Activated B cell treated with CpG ODN at 0.5 μM for 24 hours (primary cell): ENCODE results near the gene PCDHGC3. TPM values are rescaled to one million over a fixed set of nuclear protein-coding genes. Genes with fewer than 3 reads are reported as not detected.

Experiments
- ATAC-seq: fragments of 200-7000 bp; cut with Tn5 transposase; one replicate; pipeline ENCODE4 v1.10.0; 2021; ENCODE audit warnings: low read depth, mild to moderate bottlenecking, moderate library complexity
- CTCF ChIA-PET: fragments of 350-600 bp; sonication (Branson Sonifier 250); formaldehyde crosslinking; loops from one replicate; lab custom pipeline; 2021; ENCODE audit warnings: antibody characterized with exemption; lab: Charles Lee
- POLR2A ChIA-PET: fragments of 350-600 bp; sonication (Branson Sonifier 250); formaldehyde crosslinking; loops from one replicate; lab custom pipeline; 2021; ENCODE audit warnings: antibody characterized with exemption; lab: Charles Lee
- DNase-seq: peaks from one replicate; pipeline ENCODE4 v3.0.0; 2022
- H3K27ac Mint-ChIP-seq: one replicate; pipeline ENCODE4 v1.8.0; 2020; ENCODE audit warnings: mixed read lengths
- H3K27me3 Mint-ChIP-seq: one replicate; pipeline ENCODE4 v1.8.0; 2021; ENCODE audit warnings: mixed read lengths
- H3K36me3 Mint-ChIP-seq: one replicate; pipeline ENCODE4 v1.8.0; 2021; ENCODE audit warnings: low read depth, mixed read lengths
- H3K4me1 Mint-ChIP-seq: one replicate; pipeline ENCODE4 v1.8.0; 2021; ENCODE audit warnings: mixed read lengths
- H3K4me3 Mint-ChIP-seq: one replicate; pipeline ENCODE4 v1.8.0; 2020; ENCODE audit warnings: mild to moderate bottlenecking, mixed read lengths
- H3K9me3 Mint-ChIP-seq: one replicate; pipeline ENCODE4 v1.8.0; 2020; ENCODE audit warnings: mixed read lengths
- intact Hi-C: fragments of 100-400 bp; cut with micrococcal nuclease; formaldehyde crosslinking; loops from one replicate; pipeline ENCODE4 v1.15.1; 2024
- total RNA-seq: library from RNA; stranded (reverse); gene quantifications from 2 replicates; pipeline ENCODE4 v1.2.3, GENCODE V29; 2022
- TF ChIP-seq, protein P1 (sequence below): fragments of 200-600 bp; IDR thresholded peaks from one replicate; pipeline ENCODE4 v1.8.0; 2022; ENCODE audit warnings: antibody characterized with exemption, mild to moderate bottlenecking

Gene PCDHGC3
- total RNA-seq, 1 donor from 2014 or later, result 3.3 TPM

DNA sequence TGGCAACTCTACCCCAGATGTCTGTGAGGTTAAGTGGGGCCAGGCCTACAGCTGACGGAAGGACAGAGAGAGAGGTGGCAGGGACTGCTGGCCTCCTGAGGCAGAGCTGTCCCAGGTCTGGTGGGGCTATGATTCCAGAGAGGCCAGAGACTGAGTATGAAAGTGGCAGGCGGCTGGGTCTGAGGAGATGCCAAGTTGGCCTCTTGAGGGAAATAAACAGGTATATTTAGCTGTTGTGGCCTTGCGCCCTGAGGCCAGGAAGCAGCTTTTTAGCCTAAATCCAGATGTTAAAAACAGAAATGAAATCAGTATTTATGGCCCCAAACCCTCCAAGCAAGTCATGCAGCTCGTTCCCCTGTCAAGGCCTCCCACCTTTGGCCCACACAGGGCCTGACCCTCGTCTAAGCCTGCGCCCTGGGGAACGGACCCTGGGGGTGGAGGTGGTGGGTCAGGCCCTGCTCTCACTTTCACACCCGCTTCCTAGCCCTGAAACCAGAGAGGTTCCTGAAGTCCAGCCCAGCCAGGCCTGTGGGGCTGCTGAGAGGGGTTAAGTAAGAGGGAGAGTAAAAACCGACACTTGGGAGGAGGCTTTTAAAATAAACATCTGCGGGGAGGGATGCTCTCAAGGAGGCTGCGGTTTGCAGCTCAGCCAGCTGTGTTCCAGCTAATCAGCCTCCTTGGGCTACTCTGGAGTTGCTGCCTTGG lies 31.8 kb downstream of the PCDHGC3 start:
- intact Hi-C loops, result loop anchor here (1.0 kb wide), 1 partner anchor 15 kb away; no protein-coding TSS in a partner anchor
- H3K27me3 Mint-ChIP-seq, result no peaks in the 10 kb centered on the region
- peak overlapping the region; percentile 63 for H3K27ac Mint-ChIP-seq
- TF ChIP-seq, protein P1, sequence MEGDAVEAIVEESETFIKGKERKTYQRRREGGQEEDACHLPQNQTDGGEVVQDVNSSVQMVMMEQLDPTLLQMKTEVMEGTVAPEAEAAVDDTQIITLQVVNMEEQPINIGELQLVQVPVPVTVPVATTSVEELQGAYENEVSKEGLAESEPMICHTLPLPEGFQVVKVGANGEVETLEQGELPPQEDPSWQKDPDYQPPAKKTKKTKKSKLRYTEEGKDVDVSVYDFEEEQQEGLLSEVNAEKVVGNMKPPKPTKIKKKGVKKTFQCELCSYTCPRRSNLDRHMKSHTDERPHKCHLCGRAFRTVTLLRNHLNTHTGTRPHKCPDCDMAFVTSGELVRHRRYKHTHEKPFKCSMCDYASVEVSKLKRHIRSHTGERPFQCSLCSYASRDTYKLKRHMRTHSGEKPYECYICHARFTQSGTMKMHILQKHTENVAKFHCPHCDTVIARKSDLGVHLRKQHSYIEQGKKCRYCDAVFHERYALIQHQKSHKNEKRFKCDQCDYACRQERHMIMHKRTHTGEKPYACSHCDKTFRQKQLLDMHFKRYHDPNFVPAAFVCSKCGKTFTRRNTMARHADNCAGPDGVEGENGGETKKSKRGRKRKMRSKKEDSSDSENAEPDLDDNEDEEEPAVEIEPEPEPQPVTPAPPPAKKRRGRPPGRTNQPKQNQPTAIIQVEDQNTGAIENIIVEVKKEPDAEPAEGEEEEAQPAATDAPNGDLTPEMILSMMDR, result no peak
- H3K9me3 Mint-ChIP-seq, result no peaks in the 10 kb centered on the region
- no peaks in the 10 kb centered on the region for H3K36me3 Mint-ChIP-seq
- peaks cover 64% of the 10 kb centered on the region for H3K4me1 Mint-ChIP-seq
- peak overlapping the region; percentile 32 for H3K4me3 Mint-ChIP-seq
- ChIA-PET CTCF (interaction anchor here (0.9 kb wide), 1 partner anchor 94 kb away, joined by 4 read pairs; the partner anchor contains the start of gene PCDHGA10), POLR2A (interaction anchor here (1.1 to 1.4 kb wide), 2 partner anchors 14 to 17 kb away, joined by 3 read pairs; no protein-coding TSS in a partner anchor)
- DNase-seq, result no peak
- ATAC-seq, result no peak

DNA sequence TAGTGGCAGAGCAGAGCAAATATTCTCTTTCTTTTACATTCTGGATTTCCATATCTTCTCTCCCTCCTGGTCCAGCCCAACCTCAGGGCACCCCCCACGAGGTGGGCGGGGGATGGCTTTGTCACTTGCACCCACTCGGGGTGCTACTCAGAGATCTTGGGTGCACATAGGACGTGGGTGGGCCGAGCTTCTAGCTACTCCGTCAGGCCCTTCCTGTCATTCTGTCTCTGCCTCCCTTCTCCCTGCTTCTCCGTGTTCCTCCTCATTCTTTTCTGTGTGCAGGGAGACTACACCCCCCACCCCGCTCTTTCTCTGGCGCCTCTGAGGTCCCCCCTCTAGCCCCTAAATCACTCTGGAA lies 32.7 kb downstream of the PCDHGC3 start:
- Mint-ChIP-seq H3K4me3 (peak overlapping the region; percentile 15), H3K4me1 (peaks cover 73% of the 10 kb centered on the region), H3K36me3 (peaks cover 2% of the 10 kb centered on the region), H3K27me3 (no peaks in the 10 kb centered on the region), H3K9me3 (no peaks in the 10 kb centered on the region), H3K27ac (no peak overlapping the region)
- POLR2A ChIA-PET, result interaction anchor here (0.9 to 1.4 kb wide), 4 partner anchors 15 to 23 kb away, joined by 3 read pairs; no protein-coding TSS in a partner anchor
- TF ChIP-seq, protein P1, result no peak
- CTCF ChIA-PET, result interaction anchor here (1.0 kb wide), 1 partner anchor 78 kb away, joined by 4 read pairs; the partner anchor contains the start of gene PCDHGA12
- intact Hi-C loops, result no loop called here
- no peak for ATAC-seq
- no peak for DNase-seq

DNA sequence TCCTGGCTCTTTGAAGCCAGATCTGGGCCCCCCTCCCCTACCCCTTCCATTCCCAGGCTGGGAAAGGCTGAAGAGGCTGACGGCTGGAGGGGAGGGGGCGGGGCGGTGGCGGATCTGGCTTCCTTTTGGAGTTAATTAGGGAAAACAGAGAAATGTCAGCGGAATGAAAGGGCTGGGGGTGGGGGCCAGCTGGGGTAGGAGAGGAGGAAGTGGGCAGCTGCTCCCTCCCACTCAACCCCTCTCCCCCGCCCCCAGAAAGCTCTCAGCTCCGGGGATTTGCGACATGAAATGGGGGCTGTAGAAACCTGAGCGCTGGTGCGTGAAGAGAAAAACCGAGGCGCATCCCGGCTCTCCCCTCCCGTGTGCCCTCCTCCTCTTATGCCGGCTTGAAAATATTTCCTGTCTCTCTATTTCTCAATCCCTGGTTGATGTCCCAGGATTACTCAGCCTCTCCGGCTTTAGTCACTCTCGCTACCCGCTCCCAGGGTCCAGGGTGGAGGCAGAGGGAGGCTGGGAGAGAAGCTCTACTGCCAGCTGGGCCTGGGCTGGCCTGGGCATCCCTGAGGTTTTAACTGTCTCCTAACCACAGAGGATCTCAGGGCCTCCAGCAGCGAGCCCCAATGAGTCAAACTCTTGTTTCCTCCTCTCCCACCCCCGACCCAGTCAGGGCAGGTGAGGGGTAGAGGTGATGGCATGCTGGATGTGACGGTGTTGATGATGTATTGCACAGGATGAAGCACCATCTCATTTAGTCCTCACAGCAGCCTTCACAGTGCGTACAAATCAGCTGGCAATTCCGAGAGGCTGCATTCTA lies 33.2 kb downstream of the PCDHGC3 start:
- POLR2A ChIA-PET, result interaction anchor here (0.7 to 1.0 kb wide), 4 partner anchors 13 to 188 kb away, joined by 3 to 4 read pairs (median 3); partner anchors contain the start of gene TAF7
- Mint-ChIP-seq H3K9me3 (no peaks in the 10 kb centered on the region), H3K4me3 (peak overlapping the region; percentile 66), H3K4me1 (peaks cover 74% of the 10 kb centered on the region), H3K27me3 (no peaks in the 10 kb centered on the region), H3K36me3 (peaks cover 4% of the 10 kb centered on the region), H3K27ac (peak overlapping the region; percentile 50)
- DNase-seq, result no peak
- TF ChIP-seq, protein P1, result no peak
- intact Hi-C loops, result no loop called here
- ATAC-seq, result no peak
- CTCF ChIA-PET, result interaction anchor here (1.0 to 1.5 kb wide), 2 partner anchors 14 to 79 kb away, joined by 3 to 4 read pairs; partner anchors contain the start of gene PCDHGA12

DNA sequence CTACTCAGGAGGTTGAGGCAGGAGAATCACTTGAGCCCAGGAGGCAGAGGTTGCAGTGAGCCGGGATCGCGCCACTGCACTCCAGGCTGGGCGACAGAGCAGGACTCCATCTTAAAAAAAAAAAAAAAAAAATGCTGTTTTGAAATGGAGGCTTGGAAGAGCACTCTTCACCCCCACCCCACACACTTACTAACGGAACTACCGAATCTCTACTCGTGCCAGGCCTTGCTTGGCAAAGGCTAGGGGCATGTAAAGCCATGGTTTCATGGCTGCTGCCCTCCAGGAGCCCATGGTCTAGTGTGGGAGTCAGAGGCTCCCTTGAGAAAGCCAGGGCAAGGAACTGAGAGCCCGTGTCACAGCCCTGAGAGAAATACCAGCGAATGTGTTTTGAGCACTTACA lies 34.4 kb downstream of the PCDHGC3 start:
- Mint-ChIP-seq H3K4me1 (peaks cover 84% of the 10 kb centered on the region), H3K36me3 (peaks cover 11% of the 10 kb centered on the region), H3K4me3 (peak overlapping the region; percentile 32), H3K9me3 (no peaks in the 10 kb centered on the region), H3K27ac (peak overlapping the region; percentile 56), H3K27me3 (no peaks in the 10 kb centered on the region)
- POLR2A ChIA-PET, result interaction anchor here (0.7 to 5.3 kb wide), 2 partner anchors 46 to 190 kb away, joined by 6 to 24 read pairs; partner anchors contain the start of gene TAF7
- ATAC-seq (no peak), DNase-seq (no peak)
- CTCF ChIA-PET, result interaction anchor here (1.0 to 1.5 kb wide), 3 partner anchors 13 to 89 kb away, joined by 3 to 6 read pairs (median 4); partner anchors contain the start of genes PCDHGA11 and PCDHGA12
- intact Hi-C loops, result loop anchor here (2.0 to 5.0 kb wide), 2 partner anchors 33 to 107 kb away; partner anchors contain the start of gene DIAPH1
- TF ChIP-seq, protein P1, result no peak
